GM23338 (cell line): ENCODE results near the gene AFF3. TPM values are rescaled to one million over a fixed set of nuclear protein-coding genes. Genes with fewer than 3 reads are reported as not detected.

Experiments
- ATAC-seq: fragments of 200-7000 bp; cut with Tn5 transposase; 3 replicates; pipeline ENCODE4 v1.9.1; 2020
- DNase-seq: peaks from one replicate; pipeline ENCODE4 v3.0.0-alpha.2; 2015; ENCODE audit warnings: low spot score
- H2AFZ ChIP-seq: fragments of 200-600 bp; sonication (generic); 2 replicates; pipeline ENCODE4 v1.8.0; 2016; ENCODE audit warnings: antibody characterized with exemption, mild to moderate bottlenecking, moderate library complexity
- H3F3A ChIP-seq: fragments of 200-600 bp; sonication (generic); replicated peaks from 2 replicates; pipeline ENCODE4 v1.8.0; 2017; ENCODE audit warnings: antibody characterized with exemption, mixed run types, low read depth
- H3K27ac ChIP-seq: fragments of 200-600 bp; sonication (generic); 2 replicates; pipeline ENCODE4 v1.6.1; 2016; ENCODE audit warnings: low read depth
- H3K27me3 ChIP-seq: fragments of 200-600 bp; sonication (generic); 2 replicates; pipeline ENCODE4 v1.8.0; 2016; ENCODE audit warnings: mild to moderate bottlenecking, mixed run types, moderate library complexity; ENCODE audit not compliant: insufficient read depth
- H3K36me3 ChIP-seq: fragments of 200-600 bp; sonication (generic); 2 replicates; pipeline ENCODE4 v1.8.0; 2016; ENCODE audit warnings: mild to moderate bottlenecking; ENCODE audit not compliant: insufficient read depth
- H3K4me1 ChIP-seq: fragments of 200-600 bp; sonication (generic); 2 replicates; pipeline ENCODE4 v1.8.0; 2016; ENCODE audit warnings: mild to moderate bottlenecking, moderate library complexity; ENCODE audit not compliant: insufficient read depth
- H3K4me2 ChIP-seq: fragments of 200-600 bp; sonication (generic); 2 replicates; pipeline ENCODE4 v1.7.1; 2017; ENCODE audit warnings: mixed run types
- H3K4me3 ChIP-seq: fragments of 200-600 bp; sonication (generic); 2 replicates; pipeline ENCODE4 v1.6.1; 2016; ENCODE audit warnings: mixed run types
- H3K79me2 ChIP-seq: fragments of 200-600 bp; sonication (generic); replicated peaks from 2 replicates; pipeline ENCODE4 v1.8.0; 2017; ENCODE audit warnings: mild to moderate bottlenecking; ENCODE audit not compliant: insufficient read depth
- H3K9me2 ChIP-seq: fragments of 200-600 bp; sonication (generic); 2 replicates; pipeline ENCODE4 v1.8.0; 2017; ENCODE audit not compliant: insufficient read depth
- H4K20me1 ChIP-seq: fragments of 200-600 bp; sonication (generic); replicated peaks from 2 replicates; pipeline ENCODE4 v1.8.0; 2017; ENCODE audit warnings: mild to moderate bottlenecking; ENCODE audit not compliant: insufficient read depth
- H3K27ac Mint-ChIP-seq: 2 replicates; pipeline ENCODE4 v1.8.0; 2020; ENCODE audit warnings: inconsistent platforms, mild to moderate bottlenecking, moderate library complexity, mixed read lengths
- H3K27me3 Mint-ChIP-seq: 3 replicates; pipeline ENCODE4 v1.8.0; 2022; ENCODE audit warnings: low read depth, mild to moderate bottlenecking, moderate library complexity, mixed read lengths, inconsistent platforms; ENCODE audit not compliant: insufficient read depth, poor library complexity
- H3K36me3 Mint-ChIP-seq: 3 replicates; pipeline ENCODE4 v1.8.0; 2021; ENCODE audit warnings: low read depth, mild to moderate bottlenecking, inconsistent platforms, moderate library complexity, mixed read lengths
- H3K4me1 Mint-ChIP-seq: 3 replicates; pipeline ENCODE4 v1.8.0; 2020; ENCODE audit warnings: mild to moderate bottlenecking, inconsistent platforms, mixed read lengths
- H3K4me3 Mint-ChIP-seq: 3 replicates; pipeline ENCODE4 v1.8.0; 2021; ENCODE audit warnings: moderate library complexity, mild to moderate bottlenecking, inconsistent platforms, mixed read lengths
- H3K9me3 Mint-ChIP-seq: 3 replicates; pipeline ENCODE4 v1.8.0; 2020; ENCODE audit warnings: moderate library complexity, mild to moderate bottlenecking, inconsistent platforms, mixed read lengths
- CREB1 ChIP-seq: fragments of 250-450 bp; sonication (Bioruptor Pico); IDR thresholded peaks from 2 replicates; pipeline ENCODE4 v1.5.0; 2020; ENCODE audit warnings: low read depth, mild to moderate bottlenecking, moderate library complexity
- CTCF ChIP-seq, 2 experiments: fragments of 200-600 bp in 1 of 2; sonication (generic) in 1 of 2; conservative IDR thresholded peaks; 2 replicates each; pipeline versions ENCODE4 v1.5.1 to v1.6.1; 2016 to 2017; ENCODE audit warnings: antibody characterized with exemption in 2 of 2, low read depth in 2 of 2, mild to moderate bottlenecking in 2 of 2, moderate library complexity in 1 of 2
- ETS1 ChIP-seq: IDR thresholded peaks from 2 replicates; pipeline ENCODE4 v1.6.1; 2016; ENCODE audit warnings: antibody characterized with exemption
- EZH2 ChIP-seq: fragments of 200-600 bp; sonication (generic); IDR thresholded peaks from one replicate; pipeline ENCODE4 v1.8.0; 2017; ENCODE audit warnings: antibody characterized with exemption, mild to moderate bottlenecking, low read depth; ENCODE audit not compliant: unreplicated experiment
- EZH2phosphoT487 ChIP-seq: fragments of 200-600 bp; sonication (generic); IDR thresholded peaks from one replicate; pipeline ENCODE4 v1.8.1; 2018; ENCODE audit warnings: antibody characterized with exemption; ENCODE audit not compliant: unreplicated experiment
- JUNB ChIP-seq: IDR thresholded peaks from one replicate; pipeline ENCODE4 v1.6.1; 2016; ENCODE audit warnings: antibody characterized with exemption; ENCODE audit not compliant: unreplicated experiment
- NANOG ChIP-seq: IDR thresholded peaks from 2 replicates; pipeline ENCODE4 v1.6.1; 2016; ENCODE audit warnings: antibody characterized with exemption, borderline replicate concordance
- POLR2AphosphoS5 ChIP-seq: IDR thresholded peaks from 2 replicates; pipeline ENCODE4 v1.6.1; 2016; ENCODE audit warnings: antibody characterized with exemption, low read depth
- REST ChIP-seq: IDR thresholded peaks from one replicate; pipeline ENCODE4 v1.6.1; 2018; ENCODE audit warnings: antibody characterized with exemption; ENCODE audit not compliant: unreplicated experiment
- STAT1 ChIP-seq: IDR thresholded peaks from one replicate; pipeline ENCODE4 v1.6.1; 2016; ENCODE audit warnings: antibody characterized with exemption; ENCODE audit not compliant: unreplicated experiment
- ZNF114 ChIP-seq: fragments of 250-450 bp; sonication (Bioruptor Pico); IDR thresholded peaks from 2 replicates; pipeline ENCODE4 v1.5.0; 2020; ENCODE audit warnings: mild to moderate bottlenecking, moderate library complexity
- ZNF331 ChIP-seq: fragments of 250-450 bp; sonication (Bioruptor Pico); IDR thresholded peaks from 2 replicates; pipeline ENCODE4 v1.5.0; 2020; ENCODE audit warnings: low read depth, mild to moderate bottlenecking, moderate library complexity
- ZNF462 ChIP-seq: fragments of 250-450 bp; sonication (Bioruptor Pico); IDR thresholded peaks from 2 replicates; pipeline ENCODE4 v1.5.0; 2020; ENCODE audit warnings: mild to moderate bottlenecking, moderate library complexity
- polyA plus RNA-seq: library from polyadenylated mRNA; unstranded; fragments of >200 nt; fragmentation: Nextera tagmentation; extraction: Ambion mirVana; gene quantifications from 2 replicates; pipeline ENCODE4 v1.2.1, GENCODE V29; 2016
- total RNA-seq: library from RNA; depleted of rRNA; stranded (reverse); fragments of >200 nt; shearing (Covaris generic); gene quantifications from 2 replicates; pipeline ENCODE4 v1.2.3, GENCODE V29; 2014

The AFF3 gene
- total and polyA plus RNA-seq, 2 experiments from 2014 or later, result 0.73 to 1.4 TPM

GRCh38 chr2:100125626-100126025 is 16.8 kb downstream of the AFF3 start:
- no peaks in the 10 kb centered on the region for H3K36me3 Mint-ChIP-seq
- Histone ChIP-seq H2AFZ (no peak overlapping the region), H3K36me3 (no peaks in the 10 kb centered on the region), H3K9me2 (no peaks in the 10 kb centered on the region), H3K4me2 (no peak overlapping the region), H4K20me1 (no peaks in the 10 kb centered on the region), H3K27ac (no peak overlapping the region), H3K4me3 (no peak overlapping the region), H3K79me2 (no peaks in the 10 kb centered on the region), H3K4me1 (no peaks in the 10 kb centered on the region), H3K27me3 (peaks cover 36% of the 10 kb centered on the region), H3F3A (no peaks in the 10 kb centered on the region)
- H3K27ac Mint-ChIP-seq, result no peak overlapping the region
- ATAC-seq, result no peak
- H3K4me3 Mint-ChIP-seq, result no peak overlapping the region
- H3K4me1 Mint-ChIP-seq, result no peaks in the 10 kb centered on the region
- TF ChIP-seq CTCF (conservative IDR thresholded peaks at IDR 0.05; ENCODE audit: low read depth in 2 of 2), result no peak
- TF ChIP-seq EZH2phosphoT487, result no peak
- TF ChIP-seq REST, result no peak
- no peak for TF ChIP-seq ZNF462 (CRISPR knock-in tag)
- no peak for TF ChIP-seq EZH2
- no peak for TF ChIP-seq NANOG
- no peak for TF ChIP-seq ETS1
- TF ChIP-seq ZNF331, result no peak
- TF ChIP-seq JUNB, result no peak
- TF ChIP-seq POLR2AphosphoS5, result no peak
- no peak for TF ChIP-seq STAT1
- no peak for TF ChIP-seq ZNF114 (CRISPR knock-in tag)
- no peak for TF ChIP-seq CREB1
- no peaks in the 10 kb centered on the region for H3K9me3 Mint-ChIP-seq
- DNase-seq, result peak; percentile 2
- peaks cover 24% of the 10 kb centered on the region for H3K27me3 Mint-ChIP-seq
